Ishikawa (cell line): ENCODE data around the gene ZFP36L2.

Source experiments
- CEBPB ChIP-seq: IDR thresholded peaks from 2 replicates; pipeline ENCODE4 v1.6.1; 2012
- CREB1 ChIP-seq: IDR thresholded peaks from 2 replicates; pipeline ENCODE4 v1.6.1; 2012; ENCODE audit warnings: low read depth
- EGR1 ChIP-seq: IDR thresholded peaks from 2 replicates; pipeline ENCODE4 v1.6.1; 2012
- EP300 ChIP-seq: IDR thresholded peaks from 2 replicates; pipeline ENCODE4 v1.6.1; 2012; ENCODE audit warnings: borderline replicate concordance
- FOXM1 ChIP-seq: IDR thresholded peaks from 2 replicates; pipeline ENCODE4 v1.6.1; 2012; ENCODE audit warnings: low read depth, borderline replicate concordance
- MAX ChIP-seq: IDR thresholded peaks from 2 replicates; pipeline ENCODE4 v1.6.1; 2012
- NFIC ChIP-seq: IDR thresholded peaks from 2 replicates; pipeline ENCODE4 v1.6.1; 2012
- RAD21 ChIP-seq: IDR thresholded peaks from 2 replicates; pipeline ENCODE4 v1.6.1; 2012; ENCODE audit warnings: low read depth
- REST ChIP-seq: IDR thresholded peaks from 2 replicates; pipeline ENCODE4 v1.6.1; 2012; ENCODE audit warnings: low read depth, mild to moderate bottlenecking
- TAF1 ChIP-seq: IDR thresholded peaks from 2 replicates; pipeline ENCODE4 v1.6.1; 2012; ENCODE audit warnings: low read depth, mild to moderate bottlenecking
- TCF12 ChIP-seq: IDR thresholded peaks from 2 replicates; pipeline ENCODE4 v1.6.1; 2012; ENCODE audit warnings: low read depth
- TEAD4 ChIP-seq: IDR thresholded peaks from 2 replicates; pipeline ENCODE4 v1.6.1; 2012
- USF1 ChIP-seq: IDR thresholded peaks from 2 replicates; pipeline ENCODE4 v1.6.1; 2012
- YY1 ChIP-seq: IDR thresholded peaks from 2 replicates; pipeline ENCODE4 v1.6.1; 2012; ENCODE audit warnings: low read depth
- ZBTB7A ChIP-seq: IDR thresholded peaks from 2 replicates; pipeline ENCODE4 v1.6.1; 2012; ENCODE audit warnings: low read depth

The ZFP36L2 gene

GRCh38 chr2:43246641-43247040 lies 20.2 kb upstream of the ZFP36L2 start:
- TF ChIP-seq FOXM1, result no peak

- no peak for TF ChIP-seq TEAD4
- TF ChIP-seq RAD21, result no peak
- no peak for TF ChIP-seq YY1
- TF ChIP-seq EP300, result no peak
These were observed 15.2 kb upstream of the ZFP36L2 start for GRCh38 chr2:43241558-43241957.

- TF ChIP-seq TEAD4 (no peak), CREB1 (no peak), TCF12 (no peak), RAD21 (no peak), EP300 (no peak), FOXM1 (no peak), TAF1 (no peak), NFIC (no peak), USF1 (no peak), MAX (no peak), CEBPB (no peak)
These were observed 14.4 kb upstream of the ZFP36L2 start for GRCh38 chr2:43240766-43241150.

GRCh38 chr2:43239981-43240765 lies 13.8 kb upstream of the ZFP36L2 start:
- no peak for TF ChIP-seq CREB1
- TF ChIP-seq RAD21, result peak; percentile 26; the same call in 1 of the 2 replicates

GRCh38 chr2:43238813-43239212 lies 12.4 kb upstream of the ZFP36L2 start:
- no peak for TF ChIP-seq USF1
- no peak for TF ChIP-seq MAX

GRCh38 chr2:43238176-43238575 lies 11.8 kb upstream of the ZFP36L2 start:
- TF ChIP-seq CEBPB (no peak), EGR1 (no peak), MAX (no peak), ZBTB7A (no peak), NFIC (no peak), RAD21 (no peak), EP300 (no peak), USF1 (no peak), CREB1 (no peak), YY1 (no peak), REST (no peak), TCF12 (no peak), TEAD4 (no peak), FOXM1 (no peak), TAF1 (no peak)

GRCh38 chr2:43233218-43234212 lies 7.1 kb upstream of the ZFP36L2 start:
- TF ChIP-seq RAD21 (no peak), TEAD4 (no peak), EGR1 (no peak), CREB1 (no peak), FOXM1 (no peak), ZBTB7A (no peak), NFIC (no peak), USF1 (no peak), YY1 (no peak), EP300 (no peak), TAF1 (no peak), MAX (no peak), CEBPB (no peak), TCF12 (no peak), REST (no peak)
